MM.1S (cell line): ENCODE measurements around the gene ARID3C.

Experiments
- DNase-seq: peaks from one replicate; pipeline ENCODE4 v3.0.0-alpha.2; 2015
- H2AFZ ChIP-seq: fragments of 300-600 bp; sonication (generic); 2 replicates; pipeline ENCODE4 v1.6.0; 2016; ENCODE audit warnings: antibody characterized with exemption, low read length
- H3F3A ChIP-seq: fragments of 300-600 bp; sonication (generic); 2 replicates; pipeline ENCODE4 v1.6.1; 2016; ENCODE audit warnings: mild to moderate bottlenecking, antibody characterized with exemption, low read length, moderate library complexity, mixed read lengths; ENCODE audit not compliant: insufficient read depth
- H3K27ac ChIP-seq: fragments of 300-600 bp; sonication (generic); 2 replicates; pipeline ENCODE4 v1.5.1; 2016; ENCODE audit warnings: mild to moderate bottlenecking, low read length
- H3K27me3 ChIP-seq: fragments of 300-600 bp; sonication (generic); replicated peaks from 2 replicates; pipeline ENCODE4 v1.6.0; 2016; ENCODE audit warnings: low read length; ENCODE audit not compliant: insufficient read depth
- H3K36me3 ChIP-seq: fragments of 300-600 bp; sonication (generic); replicated peaks from 2 replicates; pipeline ENCODE4 v1.6.1; 2016; ENCODE audit warnings: mild to moderate bottlenecking, low read length, mixed read lengths; ENCODE audit not compliant: insufficient read depth
- H3K4me1 ChIP-seq: fragments of 300-600 bp; sonication (generic); 2 replicates; pipeline ENCODE4 v1.6.1; 2016; ENCODE audit warnings: low read length, mixed read lengths
- H3K4me2 ChIP-seq: fragments of 300-600 bp; sonication (generic); 2 replicates; pipeline ENCODE4 v1.6.0; 2016; ENCODE audit warnings: low read depth, low read length
- H3K4me3 ChIP-seq: fragments of 300-600 bp; sonication (generic); 2 replicates; pipeline ENCODE4 v1.5.1; 2016; ENCODE audit warnings: low read length, mixed read lengths
- H3K79me2 ChIP-seq: fragments of 300-600 bp; sonication (generic); 2 replicates; pipeline ENCODE4 v1.6.1; 2016; ENCODE audit warnings: mixed run types, low read length, mixed read lengths
- H3K9ac ChIP-seq: fragments of 300-600 bp; sonication (generic); 2 replicates; pipeline ENCODE4 v1.6.1; 2016; ENCODE audit warnings: low read length, mixed read lengths
- H3K9me2 ChIP-seq: fragments of 300-600 bp; sonication (generic); replicated peaks from 2 replicates; pipeline ENCODE4 v1.6.1; 2016; ENCODE audit warnings: mild to moderate bottlenecking, low read length, mixed read lengths; ENCODE audit not compliant: insufficient read depth
- H3K9me3 ChIP-seq: fragments of 300-600 bp; sonication (generic); replicated peaks from 2 replicates; pipeline ENCODE4 v1.6.1; 2016; ENCODE audit warnings: mild to moderate bottlenecking, low read length, mixed read lengths; ENCODE audit not compliant: insufficient read depth
- H4K20me1 ChIP-seq: fragments of 300-600 bp; sonication (generic); 2 replicates; pipeline ENCODE4 v1.6.1; 2016; ENCODE audit warnings: mild to moderate bottlenecking, low read length, moderate library complexity, mixed read lengths; ENCODE audit not compliant: insufficient read depth
- EZH2 ChIP-seq: fragments of 300-600 bp; sonication (generic); optimal IDR thresholded peaks from 2 replicates; pipeline ENCODE3; 2017; ENCODE audit warnings: low read depth, mild to moderate bottlenecking, antibody characterized with exemption, low read length, mixed read lengths
- EZH2phosphoT487 ChIP-seq: fragments of 300-600 bp; sonication (generic); IDR thresholded peaks from 2 replicates; pipeline ENCODE4 v1.6.1; 2018; ENCODE audit warnings: antibody characterized with exemption, low read length
- TF ChIP-seq, protein P1 (sequence below): fragments of 300-600 bp; sonication (generic); IDR thresholded peaks from 2 replicates; pipeline ENCODE4 v1.5.1; 2016; ENCODE audit warnings: antibody characterized with exemption, low read length, mixed read lengths

The ARID3C gene

DNA sequence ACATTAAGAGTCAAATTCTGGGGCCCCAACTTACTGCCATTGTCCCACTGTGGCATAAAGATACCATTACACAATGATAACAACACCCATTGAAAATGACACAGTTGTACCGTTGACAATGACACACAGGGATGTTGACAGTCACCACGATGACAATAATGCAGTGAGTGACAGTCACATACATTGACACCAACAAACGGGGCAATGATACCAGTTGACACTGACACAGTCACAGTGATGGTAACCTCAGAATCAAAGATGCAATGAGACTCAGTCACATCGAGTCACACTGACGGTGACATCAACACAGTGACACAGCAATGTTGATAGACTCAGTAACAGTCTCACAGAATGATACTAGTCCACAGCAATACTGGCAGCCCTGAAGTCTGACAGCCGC, 56.2 kb downstream of the ARID3C start:
- Histone ChIP-seq H3K4me3 (no peak overlapping the region), H3K4me1 (no peaks in the 10 kb centered on the region), H3K4me2 (no peak overlapping the region), H3K9me3 (no peaks in the 10 kb centered on the region), H3K9ac (no peak overlapping the region), H3K9me2 (no peaks in the 10 kb centered on the region), H4K20me1 (no peaks in the 10 kb centered on the region), H3K79me2 (no peaks in the 10 kb centered on the region), H2AFZ (no peak overlapping the region), H3K27me3 (peaks cover 90% of the 10 kb centered on the region), H3K27ac (no peak overlapping the region), H3F3A (no peaks in the 10 kb centered on the region), H3K36me3 (no peaks in the 10 kb centered on the region)
- TF ChIP-seq, protein P1, sequence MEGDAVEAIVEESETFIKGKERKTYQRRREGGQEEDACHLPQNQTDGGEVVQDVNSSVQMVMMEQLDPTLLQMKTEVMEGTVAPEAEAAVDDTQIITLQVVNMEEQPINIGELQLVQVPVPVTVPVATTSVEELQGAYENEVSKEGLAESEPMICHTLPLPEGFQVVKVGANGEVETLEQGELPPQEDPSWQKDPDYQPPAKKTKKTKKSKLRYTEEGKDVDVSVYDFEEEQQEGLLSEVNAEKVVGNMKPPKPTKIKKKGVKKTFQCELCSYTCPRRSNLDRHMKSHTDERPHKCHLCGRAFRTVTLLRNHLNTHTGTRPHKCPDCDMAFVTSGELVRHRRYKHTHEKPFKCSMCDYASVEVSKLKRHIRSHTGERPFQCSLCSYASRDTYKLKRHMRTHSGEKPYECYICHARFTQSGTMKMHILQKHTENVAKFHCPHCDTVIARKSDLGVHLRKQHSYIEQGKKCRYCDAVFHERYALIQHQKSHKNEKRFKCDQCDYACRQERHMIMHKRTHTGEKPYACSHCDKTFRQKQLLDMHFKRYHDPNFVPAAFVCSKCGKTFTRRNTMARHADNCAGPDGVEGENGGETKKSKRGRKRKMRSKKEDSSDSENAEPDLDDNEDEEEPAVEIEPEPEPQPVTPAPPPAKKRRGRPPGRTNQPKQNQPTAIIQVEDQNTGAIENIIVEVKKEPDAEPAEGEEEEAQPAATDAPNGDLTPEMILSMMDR = no peak
- TF ChIP-seq EZH2phosphoT487 = no peak
- no peak for TF ChIP-seq EZH2
- DNase-seq = no peak

DNA sequence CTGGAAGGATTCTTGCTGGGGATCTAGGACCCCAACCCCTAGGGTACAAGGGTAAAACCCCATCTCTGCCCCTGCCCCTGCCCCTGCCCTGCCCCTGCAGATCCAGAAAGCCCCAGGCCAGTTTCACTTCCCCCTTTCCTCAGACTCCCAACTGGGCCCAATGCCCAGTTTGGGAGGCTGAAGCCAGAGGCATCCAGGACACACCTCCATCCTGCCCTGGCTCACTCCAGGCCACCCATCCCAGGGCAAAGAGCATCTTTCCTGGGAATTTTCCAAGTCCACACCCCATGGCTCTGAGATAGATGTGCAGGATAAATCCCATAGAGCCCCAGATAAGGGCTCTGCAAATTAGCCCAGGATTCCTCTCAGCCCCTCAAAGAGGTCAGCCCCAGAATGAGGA, 56.8 kb downstream of the ARID3C start:
- Histone ChIP-seq H2AFZ (no peak overlapping the region), H3K9me2 (no peaks in the 10 kb centered on the region), H3K9ac (no peak overlapping the region), H3K4me1 (no peaks in the 10 kb centered on the region), H3F3A (no peaks in the 10 kb centered on the region), H3K27me3 (peaks cover 89% of the 10 kb centered on the region), H3K27ac (no peak overlapping the region), H3K79me2 (no peaks in the 10 kb centered on the region), H4K20me1 (no peaks in the 10 kb centered on the region), H3K4me3 (no peak overlapping the region), H3K9me3 (no peaks in the 10 kb centered on the region), H3K36me3 (no peaks in the 10 kb centered on the region), H3K4me2 (no peak overlapping the region)
- TF ChIP-seq EZH2 (no peak), EZH2phosphoT487 (no peak)
- TF ChIP-seq, protein P1 = no peak
- no peak for DNase-seq

DNA sequence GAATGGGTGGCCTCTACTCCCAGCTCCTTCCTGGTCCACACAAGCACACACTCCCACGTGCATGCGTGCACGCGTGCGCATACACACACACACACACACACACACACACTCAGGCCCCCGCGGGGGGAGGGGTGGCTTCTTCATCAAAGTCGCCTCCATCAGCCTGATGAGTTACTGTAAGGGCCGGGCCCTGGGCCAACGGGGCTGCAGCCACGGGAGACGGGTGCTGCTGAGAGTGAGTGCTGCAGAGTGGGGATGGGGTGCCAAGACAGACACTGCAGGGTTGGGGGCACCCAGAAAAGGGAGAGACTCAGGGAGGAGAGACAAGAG, 57.4 kb downstream of the ARID3C start:
- Histone ChIP-seq H3K9me2 (no peaks in the 10 kb centered on the region), H3K27ac (no peak overlapping the region), H3K9me3 (no peaks in the 10 kb centered on the region), H4K20me1 (no peaks in the 10 kb centered on the region), H3K9ac (no peak overlapping the region), H2AFZ (no peak overlapping the region), H3K4me1 (no peaks in the 10 kb centered on the region), H3K27me3 (peaks cover 89% of the 10 kb centered on the region), H3F3A (no peaks in the 10 kb centered on the region), H3K4me2 (no peak overlapping the region), H3K4me3 (no peak overlapping the region), H3K36me3 (no peaks in the 10 kb centered on the region), H3K79me2 (no peaks in the 10 kb centered on the region)
- DNase-seq = no peak
- TF ChIP-seq EZH2phosphoT487 (no peak), EZH2 (no peak)
- TF ChIP-seq, protein P1 = no peak
